ENCODE measurements around the gene RBM26. TPM values are rescaled to one million over a fixed set of nuclear protein-coding genes. Genes with fewer than 3 reads are reported as not detected.

Gene RBM26
- total RNA-seq, 1 experiment from 2014 or later = 70.5 TPM

DNA sequence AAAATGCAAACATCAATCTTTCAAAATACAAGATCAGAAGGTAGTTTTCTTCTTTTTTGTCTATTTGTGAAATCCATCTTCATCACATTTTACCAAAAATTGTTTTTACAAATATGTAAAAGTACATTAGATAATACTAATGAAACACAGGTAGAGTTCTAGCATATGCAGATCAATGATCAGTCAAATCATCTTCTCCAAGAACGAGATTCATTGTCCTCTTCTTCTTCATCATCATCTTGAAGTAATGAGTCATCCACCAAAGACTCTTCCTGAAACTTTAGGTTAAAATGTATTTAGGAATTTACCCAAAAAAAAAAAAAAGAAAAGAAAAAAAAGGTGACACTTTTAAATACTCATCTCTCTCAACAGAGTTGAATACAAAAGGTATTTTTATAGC lies 85.6 kb downstream of the RBM26 start:
- peaks cover 2 to 41% (median 31%) of the 10 kb centered on the region in 3 experiments; a peak in 6 of 7 replicates for H3K36me3 Mint-ChIP-seq (ENCODE audit: insufficient read depth in 1 of 3, low read depth in 3 of 3)
- Histone ChIP-seq H3K4me2 (ENCODE audit: insufficient read depth, insufficient read length, low read length) (no peak overlapping the region), H3K9ac (ENCODE audit: extremely low read depth, insufficient read length, low read length) (no peak overlapping the region), H3K4me1 (ENCODE audit: insufficient read depth, low read length) (no peaks in the 10 kb centered on the region), H3K9me3 (ENCODE audit: control insufficient read depth, low read depth, low read length) (no peaks in the 10 kb centered on the region), H3K23ac (ENCODE audit: insufficient read length, low read depth, low read length) (no peak overlapping the region), H3K18ac (ENCODE audit: insufficient read length, low read depth, low read length) (no peak overlapping the region), H3K4ac (ENCODE audit: low read depth, low read length) (no peak overlapping the region), H2BK5ac (ENCODE audit: insufficient read length, low read length) (no peak overlapping the region), H4K91ac (ENCODE audit: insufficient read length, low read depth, low read length) (no peak overlapping the region), H3K79me2 (ENCODE audit: insufficient read depth, low read length) (no peaks in the 10 kb centered on the region), H4K8ac (replicated peaks; ENCODE audit: insufficient read length, low read depth, low read length) (no peak overlapping the region), H2AFZ (ENCODE audit: low read length) (no peak overlapping the region), H2BK20ac (ENCODE audit: low read depth, low read length, poor library complexity, severe bottlenecking) (no peak overlapping the region), H2BK12ac (ENCODE audit: insufficient read length, low read depth, low read length) (no peak overlapping the region), H3K27ac (ENCODE audit: insufficient read length, low read depth, low read length) (no peak overlapping the region), H3K14ac (ENCODE audit: insufficient read depth, low read length) (no peak overlapping the region), H4K20me1 (ENCODE audit: control insufficient read depth, insufficient read depth, insufficient read length) (no peaks in the 10 kb centered on the region), H2BK120ac (ENCODE audit: low read depth, low read length, poor library complexity, severe bottlenecking) (no peak overlapping the region), H4K5ac (ENCODE audit: insufficient read length, low read depth, low read length) (no peak overlapping the region), H3T11ph (ENCODE audit: low read length) (no peak overlapping the region), H3K79me1 (ENCODE audit: insufficient read depth, low read depth, low read length, poor library complexity, severe bottlenecking) (no peaks in the 10 kb centered on the region), H3K56ac (ENCODE audit: insufficient read length, low read depth, low read length) (no peak overlapping the region), H2AK5ac (ENCODE audit: insufficient read length, low read length) (no peak overlapping the region), H3K27me3 (ENCODE audit: insufficient read depth, low read length) (no peaks in the 10 kb centered on the region), H3K23me2 (ENCODE audit: insufficient read length, low read depth, low read length, poor library complexity, severe bottlenecking) (no peaks in the 10 kb centered on the region), H2BK15ac (ENCODE audit: low read depth, low read length) (no peak overlapping the region)
- H3K27ac Mint-ChIP-seq = no peak overlapping the region
- no peak overlapping the region for H3K4me3 Mint-ChIP-seq
- H3K9me3 Mint-ChIP-seq = no peaks in the 10 kb centered on the region
- no CpG with 5 or more reads among the region's 1 CpG for WGBS (ENCODE audit: extremely low coverage, insufficient read length, low lambda C conversion rate)
- no peaks in the 10 kb centered on the region for H3K27me3 Mint-ChIP-seq (ENCODE audit: low read depth)
- no peaks in the 10 kb centered on the region for H3K4me1 Mint-ChIP-seq
- TF ChIP-seq, protein P1, sequence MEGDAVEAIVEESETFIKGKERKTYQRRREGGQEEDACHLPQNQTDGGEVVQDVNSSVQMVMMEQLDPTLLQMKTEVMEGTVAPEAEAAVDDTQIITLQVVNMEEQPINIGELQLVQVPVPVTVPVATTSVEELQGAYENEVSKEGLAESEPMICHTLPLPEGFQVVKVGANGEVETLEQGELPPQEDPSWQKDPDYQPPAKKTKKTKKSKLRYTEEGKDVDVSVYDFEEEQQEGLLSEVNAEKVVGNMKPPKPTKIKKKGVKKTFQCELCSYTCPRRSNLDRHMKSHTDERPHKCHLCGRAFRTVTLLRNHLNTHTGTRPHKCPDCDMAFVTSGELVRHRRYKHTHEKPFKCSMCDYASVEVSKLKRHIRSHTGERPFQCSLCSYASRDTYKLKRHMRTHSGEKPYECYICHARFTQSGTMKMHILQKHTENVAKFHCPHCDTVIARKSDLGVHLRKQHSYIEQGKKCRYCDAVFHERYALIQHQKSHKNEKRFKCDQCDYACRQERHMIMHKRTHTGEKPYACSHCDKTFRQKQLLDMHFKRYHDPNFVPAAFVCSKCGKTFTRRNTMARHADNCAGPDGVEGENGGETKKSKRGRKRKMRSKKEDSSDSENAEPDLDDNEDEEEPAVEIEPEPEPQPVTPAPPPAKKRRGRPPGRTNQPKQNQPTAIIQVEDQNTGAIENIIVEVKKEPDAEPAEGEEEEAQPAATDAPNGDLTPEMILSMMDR (conservative IDR thresholded peaks at IDR 0.05) = no peak
- no peak for DNase-seq
